Hepatocyte (in vitro differentiated cells): ENCODE data around the gene HAND1.

Experiments used
- CTCF ChIP-seq: fragments of 200-600 bp; sonication (generic); IDR thresholded peaks from 2 replicates; pipeline ENCODE4 v1.5.1; 2016; ENCODE audit warnings: antibody characterized with exemption, mild to moderate bottlenecking; ENCODE audit not compliant: poor library complexity
- EZH2phosphoT487 ChIP-seq: fragments of 200-600 bp; sonication (generic); IDR thresholded peaks from one replicate; pipeline ENCODE4 v1.6.1; 2018; ENCODE audit warnings: antibody characterized with exemption, mild to moderate bottlenecking, low read depth, moderate library complexity; ENCODE audit not compliant: unreplicated experiment, severe bottlenecking

DNA sequence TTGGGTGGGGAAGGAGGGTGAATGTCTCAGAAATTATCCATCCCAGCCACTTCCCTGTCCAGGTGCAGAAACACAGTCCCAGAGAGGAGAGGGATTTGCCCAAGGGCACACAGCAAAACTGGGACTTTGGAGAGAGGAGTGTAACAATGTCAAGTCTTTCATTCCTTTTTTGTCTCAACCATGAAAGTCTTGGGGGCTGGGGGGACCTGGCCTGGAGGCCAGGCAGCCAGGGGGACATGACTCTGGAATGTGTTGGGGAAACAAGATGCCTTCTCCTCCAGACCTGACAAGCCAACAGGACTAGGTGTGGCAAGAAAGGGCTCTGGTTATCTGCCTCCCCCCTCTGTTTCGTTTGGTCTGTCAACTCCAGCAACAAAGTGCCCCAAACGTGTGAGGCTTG is 13.9 kb upstream of the HAND1 start:
- TF ChIP-seq EZH2phosphoT487 = no peak
- TF ChIP-seq CTCF = no peak
